GM12892 (cell line): Measurements from ENCODE around the gene TCP11.

ENCODE experiments used
- POLR2A ChIP-seq: IDR thresholded peaks from 2 replicates; pipeline ENCODE4 v1.6.1; 2011; ENCODE audit warnings: low read depth, low read length, control low read depth
- POLR2AphosphoS5 ChIP-seq: IDR thresholded peaks from 2 replicates; pipeline ENCODE4 v1.6.1; 2011; ENCODE audit warnings: low read depth, low read length, control low read depth
- TAF1 ChIP-seq: IDR thresholded peaks from 2 replicates; pipeline ENCODE4 v1.6.1; 2011; ENCODE audit warnings: low read depth, mild to moderate bottlenecking, control low read depth, low read length, borderline replicate concordance

DNA sequence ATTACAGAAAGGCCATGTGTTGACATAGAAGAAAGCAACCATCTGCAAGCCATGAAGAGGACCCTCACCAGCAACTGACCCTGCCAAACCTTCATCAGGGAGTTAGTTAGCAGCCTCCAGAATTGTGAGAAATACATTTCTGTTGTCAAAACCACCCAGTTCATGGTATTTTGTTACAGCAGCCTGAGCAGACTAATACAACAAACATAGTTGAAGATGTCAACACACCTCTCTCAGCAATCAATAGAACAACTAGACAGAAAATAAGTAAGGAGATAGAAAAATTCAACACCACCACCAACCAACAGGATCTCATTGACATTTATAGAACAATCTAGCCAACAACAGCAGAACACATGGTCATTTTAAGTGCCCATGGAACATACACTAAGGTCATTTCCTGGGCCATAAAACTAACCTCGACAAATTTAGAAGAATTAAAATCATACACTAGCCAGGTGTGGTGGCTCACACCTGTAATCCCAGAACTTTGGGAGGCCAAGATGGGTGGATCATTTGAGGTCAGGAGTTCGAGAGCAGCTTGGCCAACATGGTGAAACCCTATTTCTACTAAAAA lies 32.7 kb downstream of the TCP11 start:
- TF ChIP-seq POLR2A (no peak), TAF1 (no peak), POLR2AphosphoS5 (no peak)
